Lung (tissue), 12 donors: ENCODE data around the gene FBXO46. TPM values are rescaled to one million over a fixed set of nuclear protein-coding genes. Genes with fewer than 3 reads are reported as not detected.

ENCODE experiments used
- ATAC-seq: fragments of 200-7000 bp; cut with Tn5 transposase; one replicate; pipeline ENCODE4 v1.9.1; 2020; ENCODE audit warnings: moderate number of reproducible peaks; ENCODE audit not compliant: insufficient read depth, low FRiP score
- DNase-seq, 3 donors: peaks; one replicate each; pipeline ENCODE4 v3.0.0-alpha.2; 2013 to 2017
- H3K27ac ChIP-seq, 2 donors: one replicate each; pipeline ENCODE4 v1.5.1; 2013; ENCODE audit warnings: mild to moderate bottlenecking in 2 of 2, moderate library complexity in 2 of 2, control low read depth in 1 of 2, inconsistent platforms in 1 of 2, low read depth in 1 of 2, low read length in 1 of 2
- H3K27me3 ChIP-seq, 3 donors: one replicate each; pipeline ENCODE4 v1.5.1; 2013; ENCODE audit warnings: low read length in 2 of 3; ENCODE audit not compliant: control insufficient read depth in 3 of 3, insufficient read depth in 3 of 3
- H3K36me3 ChIP-seq, 4 donors: one replicate each; pipeline ENCODE4 v1.5.1; 2013; ENCODE audit warnings: low read length in 4 of 4, mild to moderate bottlenecking in 1 of 4, moderate library complexity in 1 of 4; ENCODE audit not compliant: control insufficient read depth in 4 of 4, insufficient read depth in 4 of 4
- H3K4me1 ChIP-seq, 5 donors: one replicate each; pipeline ENCODE4 v1.5.1; 2013; ENCODE audit warnings: low read length in 5 of 5, mild to moderate bottlenecking in 2 of 5, moderate library complexity in 1 of 5; ENCODE audit not compliant: control insufficient read depth in 5 of 5, insufficient read depth in 5 of 5
- H3K4me3 ChIP-seq: one replicate; pipeline ENCODE4 v1.5.1; 2013; ENCODE audit warnings: mild to moderate bottlenecking, control low read depth, moderate library complexity
- H3K9ac ChIP-seq, 2 donors: one replicate each; pipeline ENCODE4 v1.5.1; 2013; ENCODE audit warnings: low read length in 2 of 2, control low read depth in 1 of 2; ENCODE audit not compliant: insufficient read depth in 1 of 2
- H3K9me3 ChIP-seq, 4 donors: one replicate each; pipeline ENCODE4 v1.5.1; 2013; ENCODE audit warnings: low read length in 3 of 4, mild to moderate bottlenecking in 1 of 4, moderate library complexity in 1 of 4; ENCODE audit not compliant: control insufficient read depth in 4 of 4, insufficient read depth in 3 of 4
- WGBS, 2 donors: extraction: QIAGEN DNeasy Blood & Tissue Kit; methylation state at CpG; one replicate each; pipeline ENCODE4 v1.1.7; 2013; 5-methylcytosine and 5-hydroxymethylcytosine counted together
- polyA plus RNA-seq, 2 donors: library from polyadenylated mRNA; stranded (reverse); fragments of 200-250 nt; gene quantifications; one replicate each; pipeline ENCODE4 v1.2.1, GENCODE V29; 2013
- total RNA-seq, 2 donors: library from RNA; depleted of rRNA in 1 of 2; stranded (reverse); fragments of >200 nt in 1 of 2; gene quantifications; one replicate each; pipeline ENCODE4 v1.2.1, GENCODE V29; 2014 to 2021
- TF ChIP-seq, protein P1 (sequence below): IDR thresholded peaks from 2 replicates; pipeline ENCODE4 v1.5.1; 2012; ENCODE audit warnings: mild to moderate bottlenecking; ENCODE audit errors: control extremely low read depth, extremely low read depth
- donor health status: control.
- donor health status: control.
- donor health status: Bipolar disorder and iron deficiency.
- donor health status: healthy.
- donor health status: DM: yes; HTN: yes; CAD: no.

The FBXO46 gene
- total and polyA plus RNA-seq, 4 donors: 7.6 to 19.0 (median 9.7) TPM

DNA sequence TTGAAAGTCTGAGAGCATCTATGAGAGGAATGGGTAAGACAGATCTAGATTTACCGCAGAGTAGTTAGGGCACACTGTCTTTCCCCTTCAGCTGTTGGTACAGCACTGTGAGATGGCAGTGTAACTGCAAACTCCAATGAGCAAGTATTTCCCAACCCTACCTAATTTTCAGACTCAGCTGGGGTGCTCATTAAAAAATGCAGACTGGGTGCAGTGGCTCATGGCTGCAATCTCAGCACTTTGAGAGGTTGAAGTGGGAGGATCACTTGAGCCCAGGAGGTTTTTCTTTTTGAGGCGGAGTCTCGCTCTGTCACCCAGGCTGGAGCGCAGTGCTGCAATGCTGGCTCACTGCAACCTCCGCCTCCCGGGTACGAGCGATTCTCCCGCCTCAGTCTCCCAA is 25.6 kb downstream of the FBXO46 start:
- Histone ChIP-seq H3K9me3 (peaks cover 0 to 2% (median 0%) of the 10 kb centered on the region in 4 donors), H3K4me1 (no peaks in the 10 kb centered on the region), H3K9ac (no peak overlapping the region), H3K27ac (no peak overlapping the region), H3K4me3 (no peak overlapping the region), H3K27me3 (no peaks in the 10 kb centered on the region), H3K36me3 (peaks cover 0 to 16% (median 6%) of the 10 kb centered on the region in 4 donors)
- WGBS, 2 donors: 93 to 95% methylated on average over 9 of the region's 9 CpGs
- TF ChIP-seq, protein P1, sequence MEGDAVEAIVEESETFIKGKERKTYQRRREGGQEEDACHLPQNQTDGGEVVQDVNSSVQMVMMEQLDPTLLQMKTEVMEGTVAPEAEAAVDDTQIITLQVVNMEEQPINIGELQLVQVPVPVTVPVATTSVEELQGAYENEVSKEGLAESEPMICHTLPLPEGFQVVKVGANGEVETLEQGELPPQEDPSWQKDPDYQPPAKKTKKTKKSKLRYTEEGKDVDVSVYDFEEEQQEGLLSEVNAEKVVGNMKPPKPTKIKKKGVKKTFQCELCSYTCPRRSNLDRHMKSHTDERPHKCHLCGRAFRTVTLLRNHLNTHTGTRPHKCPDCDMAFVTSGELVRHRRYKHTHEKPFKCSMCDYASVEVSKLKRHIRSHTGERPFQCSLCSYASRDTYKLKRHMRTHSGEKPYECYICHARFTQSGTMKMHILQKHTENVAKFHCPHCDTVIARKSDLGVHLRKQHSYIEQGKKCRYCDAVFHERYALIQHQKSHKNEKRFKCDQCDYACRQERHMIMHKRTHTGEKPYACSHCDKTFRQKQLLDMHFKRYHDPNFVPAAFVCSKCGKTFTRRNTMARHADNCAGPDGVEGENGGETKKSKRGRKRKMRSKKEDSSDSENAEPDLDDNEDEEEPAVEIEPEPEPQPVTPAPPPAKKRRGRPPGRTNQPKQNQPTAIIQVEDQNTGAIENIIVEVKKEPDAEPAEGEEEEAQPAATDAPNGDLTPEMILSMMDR: no peak
- DNase-seq (no peak), ATAC-seq (no peak)

DNA sequence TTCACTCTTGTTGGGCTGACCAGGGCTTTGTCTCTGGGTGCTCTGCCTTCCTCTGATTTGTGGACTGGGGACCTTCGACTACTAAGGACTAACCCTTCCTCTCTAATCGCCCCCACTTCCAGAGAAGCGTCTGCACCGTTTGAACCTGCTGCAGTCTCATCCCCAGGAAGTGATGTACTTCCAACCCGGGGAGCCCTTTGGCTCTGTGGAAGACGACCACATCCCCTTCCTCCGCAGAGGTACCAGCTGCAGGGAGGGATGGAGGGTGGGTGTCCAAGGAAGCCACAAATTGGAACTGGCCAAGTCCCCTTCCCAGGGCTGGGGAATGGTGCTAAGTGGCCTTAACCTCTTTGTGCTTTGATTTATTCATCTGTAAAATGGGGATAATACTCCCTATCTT is 29.0 kb downstream of the FBXO46 start:
- 40 to 62% methylated on average over 7 of the region's 7 CpGs for WGBS, 2 donors
- DNase-seq: no peak
- Histone ChIP-seq H3K4me3 (no peak overlapping the region), H3K9me3 (peaks cover 0 to 2% (median 0%) of the 10 kb centered on the region in 4 donors), H3K27ac (no peak overlapping the region), H3K4me1 (no peaks in the 10 kb centered on the region), H3K27me3 (no peaks in the 10 kb centered on the region), H3K36me3 (peaks cover 0 to 20% (median 6%) of the 10 kb centered on the region in 4 donors), H3K9ac (no peak overlapping the region)
- no peak for ATAC-seq
- TF ChIP-seq, protein P1: no peak

DNA sequence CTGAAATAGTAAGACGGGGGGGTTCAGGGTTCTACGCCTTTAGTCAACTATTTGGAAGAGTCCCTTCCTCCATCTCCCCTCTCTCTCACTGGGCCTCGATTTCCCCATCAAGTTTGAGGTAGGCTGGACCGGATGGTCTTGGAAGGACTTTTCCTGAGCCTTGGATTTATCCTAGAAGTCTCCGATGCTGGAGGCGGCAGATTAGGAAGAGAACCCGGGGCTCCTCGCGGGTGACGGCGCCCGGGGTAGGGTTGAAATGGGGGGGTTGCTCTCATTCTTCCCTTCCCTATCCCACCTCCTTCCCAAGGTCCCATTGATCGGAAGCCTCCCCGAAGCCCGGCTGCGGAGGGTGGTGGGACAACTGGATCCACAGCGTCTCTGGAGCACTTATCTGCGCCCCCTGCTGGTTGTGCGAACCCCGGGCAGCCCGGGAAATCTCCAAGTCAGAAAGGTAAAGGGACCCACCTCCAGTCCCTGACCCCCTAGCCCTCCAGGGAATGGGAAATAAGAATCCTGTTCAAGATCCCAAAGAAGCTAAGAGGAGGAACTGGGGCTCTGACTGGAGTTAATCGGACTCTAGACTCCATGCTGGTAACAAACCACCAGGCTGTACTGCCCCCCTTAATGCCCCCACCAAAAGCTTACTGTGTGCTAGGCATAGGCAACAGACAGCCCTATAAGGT is 37.4 kb downstream of the FBXO46 start:
- Histone ChIP-seq H3K9ac (peak overlapping the region; percentile 31 to 93), H3K4me3 (peak overlapping the region; percentile 58), H3K4me1 (peaks cover 0 to 13% (median 3%) of the 10 kb centered on the region in 5 donors), H3K27ac (peak overlapping the region; percentile 87 to 94), H3K9me3 (no peaks in the 10 kb centered on the region), H3K36me3 (peaks cover under 1 to 13% (median 7%) of the 10 kb centered on the region in 4 donors), H3K27me3 (no peaks in the 10 kb centered on the region)
- TF ChIP-seq, protein P1: peak; percentile 44
- 1% methylated on average over 22 of the region's 22 CpGs for WGBS, 2 donors
- DNase-seq (peak; percentile 68 to 79 (median 79)), ATAC-seq (no peak)
